ENCODE measurements around the gene NFIL3.
A peak's percentile ranks its signal among the peaks of the same experiment; 100 is the strongest.
"Not testable (repeated sequence)": the region's sequence is repeated elsewhere in the genome, so short reads cannot be mapped to it uniquely, and the experiment has no call there.

NFIL3 gene

GRCh38 chr9:91382298-91382697 is 41.3 kb downstream of the NFIL3 start:
- H3K4me3 ChIP-seq (ENCODE audit: low read depth, low read length) = no peak overlapping the region
- TF ChIP-seq CTCF (conservative IDR thresholded peaks at IDR 0.05; ENCODE audit: low read depth, low read length) = no peak
- no peak for DNase-seq (ENCODE audit: low read depth)

- no peak for TF ChIP-seq CTCF (conservative IDR thresholded peaks at IDR 0.05; ENCODE audit: low read depth, low read length)
- peak; percentile 38 for DNase-seq (ENCODE audit: low read depth)
- no peak overlapping the region for H3K4me3 ChIP-seq (ENCODE audit: low read depth, low read length)
Observed at GRCh38 chr9:91379426-91379825, 44.2 kb downstream of the NFIL3 start.

- DNase-seq (ENCODE audit: low read depth) = peak; percentile 88
- H3K4me3 ChIP-seq (ENCODE audit: low read depth, low read length) = no peak overlapping the region
- no peak for TF ChIP-seq CTCF (conservative IDR thresholded peaks at IDR 0.05; ENCODE audit: low read depth, low read length)
Observed at GRCh38 chr9:91378695-91379127, 44.9 kb downstream of the NFIL3 start.

- not testable (repeated sequence) for DNase-seq (ENCODE audit: low read depth); H3K4me3 ChIP-seq (ENCODE audit: low read depth, low read length)
Observed at GRCh38 chr9:91378054-91378453, 45.6 kb downstream of the NFIL3 start.

GRCh38 chr9:91376239-91376638 is 47.4 kb downstream of the NFIL3 start:
- TF ChIP-seq CTCF (conservative IDR thresholded peaks at IDR 0.05; ENCODE audit: low read depth, low read length) = no peak
- H3K4me3 ChIP-seq (ENCODE audit: low read depth, low read length) = no peak overlapping the region
- peak; percentile 74 for DNase-seq (ENCODE audit: low read depth)

- DNase-seq (ENCODE audit: low read depth) = peak; percentile 78
- H3K4me3 ChIP-seq (ENCODE audit: low read depth, low read length) = no peak overlapping the region
- TF ChIP-seq CTCF (conservative IDR thresholded peaks at IDR 0.05; ENCODE audit: low read depth, low read length) = no peak
Observed at GRCh38 chr9:91374939-91375338, 48.7 kb downstream of the NFIL3 start.

- no peak for TF ChIP-seq CTCF (conservative IDR thresholded peaks at IDR 0.05; ENCODE audit: low read depth, low read length)
- H3K4me3 ChIP-seq (ENCODE audit: low read depth, low read length) = no peak overlapping the region
- DNase-seq (ENCODE audit: low read depth) = peak; percentile 31
Observed at GRCh38 chr9:91371894-91372293, 51.7 kb downstream of the NFIL3 start.

GRCh38 chr9:91370006-91370405 is 53.6 kb downstream of the NFIL3 start:
- DNase-seq (ENCODE audit: low read depth) = not testable (repeated sequence)

More at GRCh38 chr9:91370006-91370405, 53.6 kb downstream of the NFIL3 start:
- H3K4me3 ChIP-seq (ENCODE audit: low read depth, low read length) = not testable (repeated sequence)

Measured in choroid plexus epithelial cell (primary cell).